ENCODE measurements around the gene CARD11. TPM values are rescaled to one million over a fixed set of nuclear protein-coding genes. Genes with fewer than 3 reads are reported as not detected.
"Not testable (repeated sequence)": the region's sequence is repeated elsewhere in the genome, so short reads cannot be mapped to it uniquely, and the experiment has no call there.

The CARD11 gene
- total and polyA plus RNA-seq, 7 experiments from 2014 or later: 13.3 to 136 (median 113) TPM

DNA sequence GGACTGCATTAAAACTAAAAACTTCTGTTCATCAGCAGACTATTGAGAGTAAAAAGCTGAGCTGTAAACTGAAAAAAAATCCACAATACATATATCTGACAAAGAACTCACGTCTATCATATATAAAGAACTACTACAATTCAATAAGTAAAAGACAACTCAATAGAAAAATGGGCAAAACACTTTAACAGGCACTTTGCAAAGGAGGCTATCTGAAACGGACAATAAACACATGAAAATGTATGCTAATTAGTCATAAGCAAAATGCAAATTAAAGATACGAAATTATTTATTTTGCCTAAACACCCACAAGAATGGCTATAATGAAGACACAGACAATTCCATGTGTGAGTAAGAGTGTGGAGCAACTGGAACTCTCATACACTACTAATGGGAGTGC is 18.1 kb downstream of the CARD11 start:
- H3K27ac Mint-ChIP-seq: peak overlapping the region in 2 of 9 donors; percentile 57 to 72
- peaks cover 0 to 26% (median 3%) of the 10 kb centered on the region in 3 experiments for H3K9me3 ChIP-seq (ENCODE audit: control insufficient read depth in 2 of 3, low read length in 3 of 3)
- H3K36me3 ChIP-seq (ENCODE audit: control insufficient read depth in 2 of 3, insufficient read depth in 3 of 3, low read length in 3 of 3): peaks cover under 1 to 22% (median 5%) of the 10 kb centered on the region in 3 experiments
- H3K4me3 ChIP-seq (ENCODE audit: low read length): no peak overlapping the region
- intact Hi-C loops (cut with micrococcal nuclease): no loop called here
- H3K27me3 ChIP-seq (ENCODE audit: control insufficient read depth in 2 of 2, insufficient read depth in 2 of 2, low read length in 2 of 2): no peaks in the 10 kb centered on the region
- H3K27me3 Mint-ChIP-seq: no peaks in the 10 kb centered on the region
- peak overlapping the region in 1 of 10 donors; percentile 39 for H3K4me3 Mint-ChIP-seq
- POLR2A ChIA-PET: no interaction called here
- peaks cover 34 to 77% (median 62%) of the 10 kb centered on the region in 7 donors for H3K4me1 Mint-ChIP-seq
- DNase-seq: no peak
- peaks cover 9 to 52% (median 23%) of the 10 kb centered on the region in 11 donors for H3K9me3 Mint-ChIP-seq
- H3K27ac ChIP-seq (ENCODE audit: low read depth, low read length): no peak overlapping the region
- CTCF ChIA-PET: no interaction called here
- H3K36me3 Mint-ChIP-seq: peaks cover 33 to 80% (median 73%) of the 10 kb centered on the region in 5 donors
- no peak for ATAC-seq
- peaks cover 0 to 9% of the 10 kb centered on the region in 2 donors for H3K4me1 ChIP-seq (ENCODE audit: control insufficient read depth in 2 of 2, insufficient read depth in 2 of 2, low read length in 2 of 2)

GRCh38 chr7:3021825-3022224 is 21.8 kb downstream of the CARD11 start:
- Histone ChIP-seq H3K4me3 (ENCODE audit: low read length) (no peak overlapping the region), H3K36me3 (ENCODE audit: control insufficient read depth in 2 of 3, insufficient read depth in 3 of 3, low read length in 3 of 3) (peaks cover 5 to 48% (median 12%) of the 10 kb centered on the region in 3 experiments), H3K9me3 (ENCODE audit: control insufficient read depth in 2 of 3, low read length in 3 of 3) (peaks cover 0 to 33% (median 3%) of the 10 kb centered on the region in 3 experiments), H3K27me3 (ENCODE audit: control insufficient read depth in 2 of 2, insufficient read depth in 2 of 2, low read length in 2 of 2) (no peaks in the 10 kb centered on the region), H3K27ac (ENCODE audit: low read depth, low read length) (no peak overlapping the region), H3K4me1 (ENCODE audit: control insufficient read depth in 2 of 2, insufficient read depth in 2 of 2, low read length in 2 of 2) (no peaks in the 10 kb centered on the region)
- H3K27ac Mint-ChIP-seq: peak overlapping the region in 7 of 9 donors; percentile 3 to 87 (median 52)
- intact Hi-C loops (cut with micrococcal nuclease): no loop called here
- ChIA-PET POLR2A (no interaction called here), CTCF (no interaction called here)
- H3K4me3 Mint-ChIP-seq: peak overlapping the region in 2 of 10 donors; percentile 1 to 37
- H3K4me1 Mint-ChIP-seq: peaks cover 14 to 63% (median 40%) of the 10 kb centered on the region in 7 donors
- ATAC-seq (no peak), DNase-seq (no peak)
- peaks cover 13 to 57% (median 25%) of the 10 kb centered on the region in 11 donors for H3K9me3 Mint-ChIP-seq
- H3K27me3 Mint-ChIP-seq: no peaks in the 10 kb centered on the region
- H3K36me3 Mint-ChIP-seq: peaks cover 43 to 80% (median 69%) of the 10 kb centered on the region in 5 donors

DNA sequence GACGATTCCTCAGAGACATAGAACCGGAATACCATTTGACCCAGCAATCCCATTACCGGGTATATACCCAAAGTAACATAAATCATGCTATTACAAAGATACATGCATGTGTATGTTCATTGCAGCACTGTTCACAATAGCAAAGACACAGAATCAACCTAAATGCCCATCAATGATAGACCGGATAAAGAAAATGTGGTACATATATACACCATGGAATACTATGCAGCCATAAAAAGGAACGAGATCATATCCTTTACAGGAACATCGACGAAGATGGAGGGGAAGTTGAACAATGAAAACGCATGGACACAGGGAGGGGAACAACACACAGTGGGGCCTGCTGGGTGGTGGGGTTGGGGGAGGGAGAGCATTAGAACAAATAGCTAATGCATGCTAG is 22.4 kb downstream of the CARD11 start:
- POLR2A ChIA-PET: interaction anchor here (0.9 to 2.1 kb wide), 2 partner anchors 19 to 86 kb away, joined by 4 to 7 read pairs; no protein-coding TSS in a partner anchor
- peak overlapping the region in 2 of 9 donors; percentile 48 to 87 for H3K27ac Mint-ChIP-seq

DNA sequence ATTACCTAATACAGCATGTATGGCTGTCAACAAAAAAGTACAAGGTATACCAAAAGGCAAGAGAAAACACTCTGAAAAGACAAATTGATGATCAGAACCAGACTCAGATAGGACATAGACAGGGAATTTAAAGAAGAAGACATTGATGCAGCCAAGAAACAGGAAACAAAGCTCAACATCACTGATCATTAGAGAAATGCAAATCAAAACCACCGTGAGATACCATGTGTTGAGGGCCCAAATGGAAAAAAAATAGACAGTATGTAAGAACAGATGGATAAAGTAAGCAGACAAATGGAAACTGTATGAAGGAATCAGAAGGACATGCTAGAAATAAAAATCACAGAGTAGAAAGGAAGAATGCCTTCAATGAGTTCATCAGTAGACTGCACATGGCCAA is 23.3 kb downstream of the CARD11 start:
- Mint-ChIP-seq H3K27me3 (no peaks in the 10 kb centered on the region), H3K4me3 (peak overlapping the region in 1 of 10 donors; percentile 20), H3K36me3 (peaks cover 41 to 80% (median 61%) of the 10 kb centered on the region in 5 donors), H3K4me1 (peaks cover 14 to 61% (median 39%) of the 10 kb centered on the region in 7 donors), H3K9me3 (peaks cover 13 to 46% (median 25%) of the 10 kb centered on the region in 11 donors), H3K27ac (peak overlapping the region in 3 of 9 donors; percentile 45 to 77 (median 49))
- Histone ChIP-seq H3K4me1 (ENCODE audit: control insufficient read depth in 2 of 2, insufficient read depth in 2 of 2, low read length in 2 of 2) (no peaks in the 10 kb centered on the region), H3K36me3 (ENCODE audit: control insufficient read depth in 2 of 3, insufficient read depth in 3 of 3, low read length in 3 of 3) (peaks cover 5 to 50% (median 7%) of the 10 kb centered on the region in 3 experiments), H3K4me3 (ENCODE audit: low read length) (no peak overlapping the region), H3K27ac (ENCODE audit: low read depth, low read length) (no peak overlapping the region), H3K27me3 (ENCODE audit: control insufficient read depth in 2 of 2, insufficient read depth in 2 of 2, low read length in 2 of 2) (no peaks in the 10 kb centered on the region), H3K9me3 (ENCODE audit: control insufficient read depth in 2 of 3, low read length in 3 of 3) (peaks cover 0 to 23% (median 0%) of the 10 kb centered on the region in 3 experiments)
- ChIA-PET POLR2A (interaction anchor here (0.9 to 2.1 kb wide), 2 partner anchors 20 to 87 kb away, joined by 4 to 7 read pairs; no protein-coding TSS in a partner anchor), CTCF (interaction anchor here (0.5 kb wide), 1 partner anchor 150 kb away, joined by 3 read pairs; no protein-coding TSS in a partner anchor)
- DNase-seq (no peak), ATAC-seq (no peak)
- intact Hi-C loops (cut with micrococcal nuclease): no loop called here

More for the DNA sequence above, 22.4 kb downstream of the CARD11 start:
- peaks cover 0 to 31% (median 3%) of the 10 kb centered on the region in 3 experiments for H3K9me3 ChIP-seq (ENCODE audit: control insufficient read depth in 2 of 3, low read length in 3 of 3)
- H3K27me3 ChIP-seq (ENCODE audit: control insufficient read depth in 2 of 2, insufficient read depth in 2 of 2, low read length in 2 of 2); H3K4me3 Mint-ChIP-seq; H3K4me1 ChIP-seq (ENCODE audit: control insufficient read depth in 2 of 2, insufficient read depth in 2 of 2, low read length in 2 of 2); H3K27ac ChIP-seq (ENCODE audit: low read depth, low read length); CTCF ChIA-PET; H3K27me3 Mint-ChIP-seq; H3K4me3 ChIP-seq (ENCODE audit: low read length); DNase-seq; intact Hi-C loops (cut with micrococcal nuclease); ATAC-seq: not testable (repeated sequence)
- Mint-ChIP-seq H3K36me3 (peaks cover 45 to 80% (median 67%) of the 10 kb centered on the region in 5 donors), H3K9me3 (peaks cover 13 to 53% (median 25%) of the 10 kb centered on the region in 11 donors), H3K4me1 (peaks cover 14 to 66% (median 39%) of the 10 kb centered on the region in 7 donors)
- peaks cover 5 to 50% (median 12%) of the 10 kb centered on the region in 3 experiments for H3K36me3 ChIP-seq (ENCODE audit: control insufficient read depth in 2 of 3, insufficient read depth in 3 of 3, low read length in 3 of 3)

GRCh38 chr7:3019801-3020200 is 23.9 kb downstream of the CARD11 start:
- Mint-ChIP-seq H3K9me3 (peaks cover 13 to 40% (median 25%) of the 10 kb centered on the region in 11 donors), H3K27ac (peak overlapping the region in 4 of 9 donors; percentile 10 to 69 (median 46)), H3K4me3 (peak overlapping the region in 1 of 10 donors; percentile 7), H3K36me3 (peaks cover 34 to 80% (median 59%) of the 10 kb centered on the region in 5 donors), H3K4me1 (peaks cover 10 to 59% (median 34%) of the 10 kb centered on the region in 7 donors), H3K27me3 (no peaks in the 10 kb centered on the region)
- H3K27ac ChIP-seq (ENCODE audit: low read depth, low read length): no peak overlapping the region
- H3K27me3 ChIP-seq (ENCODE audit: control insufficient read depth in 2 of 2, insufficient read depth in 2 of 2, low read length in 2 of 2): no peaks in the 10 kb centered on the region
- DNase-seq (no peak), ATAC-seq (no peak)
- ChIA-PET CTCF (interaction anchor here (0.5 kb wide), 1 partner anchor 149 kb away, joined by 3 read pairs; no protein-coding TSS in a partner anchor), POLR2A (interaction anchor here (2.1 kb wide), 1 partner anchor 20 kb away, joined by 7 read pairs; no protein-coding TSS in a partner anchor)
- H3K9me3 ChIP-seq (ENCODE audit: control insufficient read depth in 2 of 3, low read length in 3 of 3): peaks cover 0 to 20% (median 0%) of the 10 kb centered on the region in 3 experiments
- no peak overlapping the region for H3K4me3 ChIP-seq (ENCODE audit: low read length)
- no peaks in the 10 kb centered on the region for H3K4me1 ChIP-seq (ENCODE audit: control insufficient read depth in 2 of 2, insufficient read depth in 2 of 2, low read length in 2 of 2)
- peaks cover 5 to 54% (median 7%) of the 10 kb centered on the region in 3 experiments for H3K36me3 ChIP-seq (ENCODE audit: control insufficient read depth in 2 of 3, insufficient read depth in 3 of 3, low read length in 3 of 3)
- intact Hi-C loops (cut with micrococcal nuclease): no loop called here

GRCh38 chr7:3013975-3014792 is 29.5 kb downstream of the CARD11 start:
- CTCF ChIA-PET: interaction anchor here (0.6 kb wide), 1 partner anchor 18 kb away, joined by 5 read pairs; no protein-coding TSS in a partner anchor
- POLR2A ChIA-PET: no interaction called here

More at GRCh38 chr7:3013975-3014792, 29.5 kb downstream of the CARD11 start:
- Histone ChIP-seq H3K36me3 (ENCODE audit: control insufficient read depth in 2 of 3, insufficient read depth in 3 of 3, low read length in 3 of 3) (peaks cover 0 to 51% (median 3%) of the 10 kb centered on the region in 3 experiments), H3K27ac (ENCODE audit: low read depth, low read length) (no peak overlapping the region), H3K4me3 (ENCODE audit: low read length) (no peak overlapping the region), H3K9me3 (ENCODE audit: control insufficient read depth in 2 of 3, low read length in 3 of 3) (no peaks in the 10 kb centered on the region), H3K27me3 (ENCODE audit: control insufficient read depth in 2 of 2, insufficient read depth in 2 of 2, low read length in 2 of 2) (no peaks in the 10 kb centered on the region), H3K4me1 (ENCODE audit: control insufficient read depth in 2 of 2, insufficient read depth in 2 of 2, low read length in 2 of 2) (peaks cover 19 to 23% of the 10 kb centered on the region in 2 donors)
- Mint-ChIP-seq H3K4me1 (peaks cover 36 to 65% (median 57%) of the 10 kb centered on the region in 7 donors), H3K4me3 (no peak overlapping the region), H3K36me3 (peaks cover 9 to 60% (median 36%) of the 10 kb centered on the region in 5 donors), H3K27me3 (no peaks in the 10 kb centered on the region), H3K9me3 (peaks cover 0 to 11% (median under 1%) of the 10 kb centered on the region in 11 donors), H3K27ac (peak overlapping the region in 6 of 9 donors; percentile 31 to 84 (median 61))
- intact Hi-C loops (cut with micrococcal nuclease): loop anchor here in 1 of 2 donors (5.0 kb wide), 1 partner anchor 37 kb away; no protein-coding TSS in a partner anchor
- ATAC-seq: no peak
- no peak for DNase-seq
